Measurements from ENCODE around the gene FRMD1. TPM values are rescaled to one million over a fixed set of nuclear protein-coding genes. Genes with fewer than 3 reads are reported as not detected.

Gene FRMD1
- total RNA-seq, 1 experiment from 2014 or later, result not detected

DNA sequence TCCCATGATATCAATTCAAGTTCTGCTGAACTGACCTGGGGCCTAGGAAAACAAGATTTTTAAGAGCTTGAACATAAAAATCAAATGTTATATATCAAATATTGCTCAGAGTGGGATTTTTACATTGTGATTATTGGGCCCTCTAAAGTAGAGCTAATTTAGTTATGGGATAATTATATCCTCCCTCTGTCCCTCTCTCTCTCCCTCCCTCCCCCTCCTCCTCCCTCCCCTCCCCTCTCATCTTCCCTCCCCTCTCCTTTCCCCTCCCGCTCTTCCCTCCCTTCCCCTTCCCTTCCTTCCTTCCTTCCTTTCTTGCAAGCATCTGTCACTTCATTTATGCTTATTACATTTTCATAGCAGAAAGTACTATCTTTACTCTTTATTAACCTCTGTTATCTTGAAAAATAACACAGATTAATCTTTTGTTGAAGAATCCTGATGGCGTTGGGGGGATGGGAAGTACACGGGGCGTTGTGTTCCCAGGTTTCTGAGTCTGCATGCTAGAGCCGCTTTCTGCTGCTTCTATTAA, 48.7 kb downstream of the FRMD1 start:
- Mint-ChIP-seq H3K4me1 (ENCODE audit: insufficient read depth, unreplicated experiment) (peaks cover 5% of the 10 kb centered on the region), H3K9me3 (ENCODE audit: unreplicated experiment) (no peaks in the 10 kb centered on the region), H3K27ac (ENCODE audit: low read depth, unreplicated experiment) (no peak overlapping the region), H3K27me3 (ENCODE audit: insufficient read depth, unreplicated experiment) (no peaks in the 10 kb centered on the region), H3K4me3 (ENCODE audit: unreplicated experiment) (no peak overlapping the region), H3K36me3 (ENCODE audit: insufficient read depth, unreplicated experiment) (no peaks in the 10 kb centered on the region)
- TF ChIP-seq, protein P1, sequence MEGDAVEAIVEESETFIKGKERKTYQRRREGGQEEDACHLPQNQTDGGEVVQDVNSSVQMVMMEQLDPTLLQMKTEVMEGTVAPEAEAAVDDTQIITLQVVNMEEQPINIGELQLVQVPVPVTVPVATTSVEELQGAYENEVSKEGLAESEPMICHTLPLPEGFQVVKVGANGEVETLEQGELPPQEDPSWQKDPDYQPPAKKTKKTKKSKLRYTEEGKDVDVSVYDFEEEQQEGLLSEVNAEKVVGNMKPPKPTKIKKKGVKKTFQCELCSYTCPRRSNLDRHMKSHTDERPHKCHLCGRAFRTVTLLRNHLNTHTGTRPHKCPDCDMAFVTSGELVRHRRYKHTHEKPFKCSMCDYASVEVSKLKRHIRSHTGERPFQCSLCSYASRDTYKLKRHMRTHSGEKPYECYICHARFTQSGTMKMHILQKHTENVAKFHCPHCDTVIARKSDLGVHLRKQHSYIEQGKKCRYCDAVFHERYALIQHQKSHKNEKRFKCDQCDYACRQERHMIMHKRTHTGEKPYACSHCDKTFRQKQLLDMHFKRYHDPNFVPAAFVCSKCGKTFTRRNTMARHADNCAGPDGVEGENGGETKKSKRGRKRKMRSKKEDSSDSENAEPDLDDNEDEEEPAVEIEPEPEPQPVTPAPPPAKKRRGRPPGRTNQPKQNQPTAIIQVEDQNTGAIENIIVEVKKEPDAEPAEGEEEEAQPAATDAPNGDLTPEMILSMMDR (IDR thresholded peaks at IDR 0.05; ENCODE audit: unreplicated experiment), result no peak
- no peak for DNase-seq (ENCODE audit: unreplicated experiment)
- ChIA-PET POLR2A (no interaction called here), CTCF (no interaction called here)
- no TSS peak for BruUV-seq (replicated peaks)
- intact Hi-C loops (cut with micrococcal nuclease), result no loop called here

DNA sequence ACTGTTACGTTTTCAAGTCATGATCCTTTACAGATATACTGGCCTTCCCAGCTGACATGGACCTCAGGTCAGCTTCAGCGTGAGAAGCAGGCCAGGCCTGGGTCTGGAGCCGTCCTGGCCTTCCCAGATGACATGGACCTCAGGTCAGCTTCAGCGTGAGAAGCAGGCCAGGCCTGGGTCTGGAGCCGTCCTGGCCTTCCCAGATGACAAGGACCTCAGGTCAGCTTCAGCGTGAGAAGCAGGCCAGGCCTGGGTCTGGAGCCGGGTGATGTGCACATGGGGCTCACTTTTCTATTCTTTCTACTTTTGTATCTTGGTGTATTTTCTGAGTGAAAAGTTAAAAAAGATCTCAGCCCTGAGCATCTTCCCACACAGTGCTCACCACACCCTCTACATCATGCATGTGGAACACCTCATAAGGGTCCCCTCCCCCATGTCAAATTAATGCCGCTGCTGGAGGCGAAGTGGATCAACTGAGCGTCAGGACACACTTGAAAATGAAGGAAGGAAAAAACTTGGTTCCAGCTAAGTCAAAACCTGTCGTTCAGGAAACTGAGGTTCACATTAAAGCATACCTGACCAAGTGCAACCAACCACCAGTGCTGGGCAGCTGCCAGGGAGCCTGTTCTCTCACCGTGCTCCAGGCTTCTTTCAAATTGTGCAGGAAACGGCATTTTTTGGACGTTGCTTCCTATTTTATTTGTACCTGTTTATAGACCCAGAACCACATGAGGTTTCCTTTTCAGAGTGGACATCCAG, 49.4 kb downstream of the FRMD1 start:
- intact Hi-C loops (cut with micrococcal nuclease), result no loop called here
- BruUV-seq (replicated peaks), result no TSS peak
- no peak for DNase-seq (ENCODE audit: unreplicated experiment)
- H3K4me3 Mint-ChIP-seq (ENCODE audit: unreplicated experiment), result no peak overlapping the region
- ChIA-PET CTCF (no interaction called here), POLR2A (no interaction called here)
- TF ChIP-seq, protein P1 (IDR thresholded peaks at IDR 0.05; ENCODE audit: unreplicated experiment), result no peak
- H3K36me3 Mint-ChIP-seq (ENCODE audit: insufficient read depth, unreplicated experiment), result no peaks in the 10 kb centered on the region
- H3K27me3 Mint-ChIP-seq (ENCODE audit: insufficient read depth, unreplicated experiment), result no peaks in the 10 kb centered on the region
- H3K27ac Mint-ChIP-seq (ENCODE audit: low read depth, unreplicated experiment), result no peak overlapping the region
- peaks cover 5% of the 10 kb centered on the region for H3K4me1 Mint-ChIP-seq (ENCODE audit: insufficient read depth, unreplicated experiment)
- H3K9me3 Mint-ChIP-seq (ENCODE audit: unreplicated experiment), result no peaks in the 10 kb centered on the region

DNA sequence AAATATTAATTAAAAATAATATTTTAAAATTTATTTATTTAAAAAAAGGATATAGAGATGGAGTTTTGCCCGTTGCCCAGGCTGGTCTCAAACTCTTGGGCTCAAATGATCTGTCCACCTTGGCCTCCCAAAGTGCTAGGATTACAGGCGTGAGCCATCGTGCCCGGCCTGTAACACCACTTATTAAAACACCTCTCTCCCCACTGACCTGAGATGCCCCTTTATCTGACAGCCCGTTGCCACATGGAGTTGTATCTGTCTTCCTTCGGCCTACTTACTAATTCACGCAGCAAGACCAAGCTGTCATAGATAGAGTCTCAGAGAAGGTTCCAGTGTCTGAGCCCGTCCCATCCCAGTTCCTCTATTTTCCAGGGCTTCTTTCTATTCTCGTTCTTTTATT, 50.8 kb downstream of the FRMD1 start:
- ChIA-PET CTCF (interaction anchor here (0.7 kb wide), 1 partner anchor 8 kb away, joined by 3 read pairs; no protein-coding TSS in a partner anchor), POLR2A (no interaction called here)
- BruUV-seq (replicated peaks), result no TSS peak
- intact Hi-C loops (cut with micrococcal nuclease), result no loop called here
- Mint-ChIP-seq H3K9me3 (ENCODE audit: unreplicated experiment) (no peaks in the 10 kb centered on the region), H3K4me3 (ENCODE audit: unreplicated experiment) (no peak overlapping the region), H3K36me3 (ENCODE audit: insufficient read depth, unreplicated experiment) (no peaks in the 10 kb centered on the region), H3K27ac (ENCODE audit: low read depth, unreplicated experiment) (no peak overlapping the region), H3K27me3 (ENCODE audit: insufficient read depth, unreplicated experiment) (no peaks in the 10 kb centered on the region), H3K4me1 (ENCODE audit: insufficient read depth, unreplicated experiment) (peaks cover 5% of the 10 kb centered on the region)
- no peak for DNase-seq (ENCODE audit: unreplicated experiment)
- TF ChIP-seq, protein P1 (IDR thresholded peaks at IDR 0.05; ENCODE audit: unreplicated experiment), result no peak

DNA sequence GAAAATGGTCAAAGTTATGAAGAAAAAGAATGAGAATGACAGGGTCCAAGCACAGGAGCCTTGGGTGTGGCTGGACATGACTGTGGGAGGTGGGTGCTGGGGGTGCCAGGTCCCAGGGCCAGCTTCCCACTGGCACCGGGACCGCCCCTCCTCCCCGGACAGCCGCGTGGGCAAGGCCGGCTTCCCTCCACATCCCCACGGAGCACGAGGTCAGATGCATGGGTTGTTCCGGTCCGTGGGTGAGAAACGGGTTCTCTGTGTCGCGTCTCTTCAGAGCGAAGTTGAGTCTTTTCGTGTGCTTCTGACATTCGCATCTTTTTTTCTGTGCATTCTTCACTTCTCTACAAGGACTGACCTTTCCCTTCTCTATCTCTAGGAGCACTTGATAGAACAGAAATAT, 51.5 kb downstream of the FRMD1 start:
- no peak for DNase-seq (ENCODE audit: unreplicated experiment)
- TF ChIP-seq, protein P1 (IDR thresholded peaks at IDR 0.05; ENCODE audit: unreplicated experiment), result no peak
- no TSS peak for BruUV-seq (replicated peaks)
- H3K9me3 Mint-ChIP-seq (ENCODE audit: unreplicated experiment), result no peaks in the 10 kb centered on the region
- peaks cover 5% of the 10 kb centered on the region for H3K4me1 Mint-ChIP-seq (ENCODE audit: insufficient read depth, unreplicated experiment)
- intact Hi-C loops (cut with micrococcal nuclease), result no loop called here
- no peak overlapping the region for H3K4me3 Mint-ChIP-seq (ENCODE audit: unreplicated experiment)
- ChIA-PET CTCF (no interaction called here), POLR2A (no interaction called here)
- H3K27me3 Mint-ChIP-seq (ENCODE audit: insufficient read depth, unreplicated experiment), result peaks cover 2% of the 10 kb centered on the region
- H3K36me3 Mint-ChIP-seq (ENCODE audit: insufficient read depth, unreplicated experiment), result no peaks in the 10 kb centered on the region
- no peak overlapping the region for H3K27ac Mint-ChIP-seq (ENCODE audit: low read depth, unreplicated experiment)

Data from MCF 10A (cell line).